ENCODE results near the gene NOXA1. TPM values are rescaled to one million over a fixed set of nuclear protein-coding genes. Genes with fewer than 3 reads are reported as not detected.

NOXA1 gene
- total RNA-seq, 1 donor from 2014 or later, result 0.50 TPM

GRCh38 chr9:137446851-137447471 is 23.8 kb downstream of the NOXA1 start:
- peaks cover 1% of the 10 kb centered on the region for H3K36me3 Mint-ChIP-seq (ENCODE audit: low read depth, unreplicated experiment)
- no peaks in the 10 kb centered on the region for H3K36me3 ChIP-seq (ENCODE audit: insufficient read depth, low read length)
- H3K4me1 Mint-ChIP-seq (ENCODE audit: low read depth, unreplicated experiment), result peaks cover 2% of the 10 kb centered on the region
- peaks cover 3% of the 10 kb centered on the region for H3K27me3 ChIP-seq (ENCODE audit: insufficient read depth, low read length)
- no peaks in the 10 kb centered on the region for H3K9me3 Mint-ChIP-seq (ENCODE audit: unreplicated experiment)
- H3K4me3 Mint-ChIP-seq (ENCODE audit: unreplicated experiment), result no peak overlapping the region
- no peak overlapping the region for H3K4me3 ChIP-seq (ENCODE audit: insufficient read depth, low read depth, low read length)
- no peak overlapping the region for H3K27ac Mint-ChIP-seq (ENCODE audit: unreplicated experiment)
- no peak overlapping the region for H3K4me2 ChIP-seq (ENCODE audit: low read length)
- no peak overlapping the region for H3K27ac ChIP-seq (ENCODE audit: low read depth, low read length)
- no peaks in the 10 kb centered on the region for H3K9me3 ChIP-seq (ENCODE audit: insufficient read depth, low read depth, low read length)
- H3K27me3 Mint-ChIP-seq (ENCODE audit: low read depth, unreplicated experiment), result peaks cover 2% of the 10 kb centered on the region
- FAIRE-seq, result no peak
- no peak overlapping the region for H2AFZ ChIP-seq (ENCODE audit: low read depth, low read length)
- no peaks in the 10 kb centered on the region for H3K4me1 ChIP-seq (ENCODE audit: insufficient read depth, low read length)
- no peak overlapping the region for H3K9ac ChIP-seq (ENCODE audit: low read length)
- peaks cover 9% of the 10 kb centered on the region for H4K20me1 ChIP-seq (ENCODE audit: insufficient read depth, low read length)
- TF ChIP-seq, protein P1, sequence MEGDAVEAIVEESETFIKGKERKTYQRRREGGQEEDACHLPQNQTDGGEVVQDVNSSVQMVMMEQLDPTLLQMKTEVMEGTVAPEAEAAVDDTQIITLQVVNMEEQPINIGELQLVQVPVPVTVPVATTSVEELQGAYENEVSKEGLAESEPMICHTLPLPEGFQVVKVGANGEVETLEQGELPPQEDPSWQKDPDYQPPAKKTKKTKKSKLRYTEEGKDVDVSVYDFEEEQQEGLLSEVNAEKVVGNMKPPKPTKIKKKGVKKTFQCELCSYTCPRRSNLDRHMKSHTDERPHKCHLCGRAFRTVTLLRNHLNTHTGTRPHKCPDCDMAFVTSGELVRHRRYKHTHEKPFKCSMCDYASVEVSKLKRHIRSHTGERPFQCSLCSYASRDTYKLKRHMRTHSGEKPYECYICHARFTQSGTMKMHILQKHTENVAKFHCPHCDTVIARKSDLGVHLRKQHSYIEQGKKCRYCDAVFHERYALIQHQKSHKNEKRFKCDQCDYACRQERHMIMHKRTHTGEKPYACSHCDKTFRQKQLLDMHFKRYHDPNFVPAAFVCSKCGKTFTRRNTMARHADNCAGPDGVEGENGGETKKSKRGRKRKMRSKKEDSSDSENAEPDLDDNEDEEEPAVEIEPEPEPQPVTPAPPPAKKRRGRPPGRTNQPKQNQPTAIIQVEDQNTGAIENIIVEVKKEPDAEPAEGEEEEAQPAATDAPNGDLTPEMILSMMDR (IDR thresholded peaks at IDR 0.05; ENCODE audit: insufficient read depth, low read depth, low read length), result no peak
- TF ChIP-seq EZH2 (IDR thresholded peaks at IDR 0.05; ENCODE audit: insufficient read depth, low read length), result no peak
- H3K79me2 ChIP-seq (ENCODE audit: insufficient read depth, low read length), result no peaks in the 10 kb centered on the region
- no peak for DNase-seq (ENCODE audit: low read depth)

DNA sequence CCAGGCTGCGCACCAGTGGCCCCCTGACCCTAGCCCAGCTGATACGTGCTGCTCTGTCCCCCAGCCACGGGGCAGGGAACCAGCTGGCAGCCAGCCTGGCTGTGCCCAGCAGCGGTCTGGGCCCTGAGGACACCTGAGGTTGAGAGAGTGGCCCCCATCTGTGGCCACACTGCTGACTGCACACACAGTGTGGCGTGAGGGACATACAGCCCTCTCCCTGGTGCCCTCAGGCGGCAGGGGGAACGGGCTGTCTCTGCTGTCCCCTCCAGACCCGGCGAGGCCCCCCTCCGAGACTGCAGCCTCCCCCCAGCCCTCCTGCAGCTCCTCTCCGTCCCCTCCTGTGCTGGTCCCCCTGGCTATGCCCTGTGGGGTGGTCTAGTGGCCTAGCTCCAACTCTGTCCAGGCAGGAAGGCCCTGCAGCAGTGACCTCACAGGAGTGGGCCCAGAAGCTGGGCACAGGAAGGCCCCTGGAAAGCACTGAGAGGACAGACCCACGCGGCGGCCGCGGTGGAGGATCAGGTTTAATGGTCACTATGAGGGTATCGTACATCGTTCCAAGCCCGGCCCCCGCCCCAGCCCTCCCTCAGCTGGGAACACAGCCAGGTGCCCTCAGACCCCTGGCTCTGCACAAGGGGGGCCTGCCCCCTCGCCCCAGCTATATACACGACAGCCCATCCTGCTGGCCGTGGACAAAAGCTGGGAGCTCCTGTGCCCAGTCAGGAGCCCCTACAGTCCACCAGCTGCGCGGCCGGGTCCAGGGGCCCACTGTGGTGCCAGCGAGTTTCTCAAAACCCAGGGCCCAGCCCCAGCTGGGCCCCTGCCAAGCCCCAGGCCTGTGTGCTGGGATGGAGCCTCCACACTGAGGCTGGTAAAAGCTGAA is 24.8 kb downstream of the NOXA1 start:
- Histone ChIP-seq H3K4me3 (ENCODE audit: insufficient read depth, low read depth, low read length) (no peak overlapping the region), H3K4me1 (ENCODE audit: insufficient read depth, low read length) (no peaks in the 10 kb centered on the region), H3K4me2 (ENCODE audit: low read length) (no peak overlapping the region), H3K36me3 (ENCODE audit: insufficient read depth, low read length) (peaks cover 3% of the 10 kb centered on the region), H3K79me2 (ENCODE audit: insufficient read depth, low read length) (no peaks in the 10 kb centered on the region), H4K20me1 (ENCODE audit: insufficient read depth, low read length) (peaks cover 11% of the 10 kb centered on the region), H3K27me3 (ENCODE audit: insufficient read depth, low read length) (no peaks in the 10 kb centered on the region), H3K9me3 (ENCODE audit: insufficient read depth, low read depth, low read length) (no peaks in the 10 kb centered on the region), H2AFZ (ENCODE audit: low read depth, low read length) (no peak overlapping the region), H3K9ac (ENCODE audit: low read length) (no peak overlapping the region), H3K27ac (ENCODE audit: low read depth, low read length) (no peak overlapping the region)
- Mint-ChIP-seq H3K27me3 (ENCODE audit: low read depth, unreplicated experiment) (peaks cover 1% of the 10 kb centered on the region), H3K4me1 (ENCODE audit: low read depth, unreplicated experiment) (peaks cover 2% of the 10 kb centered on the region), H3K9me3 (ENCODE audit: unreplicated experiment) (no peaks in the 10 kb centered on the region), H3K36me3 (ENCODE audit: low read depth, unreplicated experiment) (peaks cover 1% of the 10 kb centered on the region), H3K27ac (ENCODE audit: unreplicated experiment) (no peak overlapping the region), H3K4me3 (ENCODE audit: unreplicated experiment) (no peak overlapping the region)
- TF ChIP-seq EZH2 (IDR thresholded peaks at IDR 0.05; ENCODE audit: insufficient read depth, low read length), result no peak
- TF ChIP-seq, protein P1 (IDR thresholded peaks at IDR 0.05; ENCODE audit: insufficient read depth, low read depth, low read length), result no peak
- DNase-seq (ENCODE audit: low read depth) (no peak), FAIRE-seq (no peak)
